PFSK-1 (cell line): ENCODE data around the gene SPECC1.

Experiments
- FOXP2 ChIP-seq: optimal IDR thresholded peaks from 2 replicates; pipeline ENCODE3; 2011; ENCODE audit warnings: borderline replicate concordance, control low read depth, inconsistent platforms; ENCODE audit not compliant: insufficient read depth; ENCODE audit errors: extremely low read length, extremely low read depth
- POLR2AphosphoS5 ChIP-seq: IDR thresholded peaks from 2 replicates; pipeline ENCODE4 v1.6.1; 2012; ENCODE audit warnings: low read depth, mild to moderate bottlenecking, control low read depth, low read length, moderate library complexity
- SIN3A ChIP-seq: IDR thresholded peaks from 2 replicates; pipeline ENCODE4 v1.6.1; 2012; ENCODE audit warnings: mild to moderate bottlenecking, low read length, moderate library complexity, borderline replicate concordance; ENCODE audit not compliant: insufficient read depth
- TAF1 ChIP-seq: IDR thresholded peaks from 2 replicates; pipeline ENCODE4 v1.6.1; 2012; ENCODE audit warnings: low read length, control low read depth, borderline replicate concordance; ENCODE audit not compliant: insufficient read depth
- TF ChIP-seq, protein P1 (sequence below), 2 experiments: IDR thresholded peaks; 2 replicates each; pipeline versions ENCODE4 v1.6.1 to v1.8.0; 2011 to 2012; ENCODE audit warnings: low read depth in 2 of 2, low read length in 2 of 2, control low read depth in 1 of 2, inconsistent platforms in 1 of 2, mild to moderate bottlenecking in 1 of 2, moderate library complexity in 1 of 2; ENCODE audit not compliant: insufficient read depth in 1 of 2

The SPECC1 gene

DNA sequence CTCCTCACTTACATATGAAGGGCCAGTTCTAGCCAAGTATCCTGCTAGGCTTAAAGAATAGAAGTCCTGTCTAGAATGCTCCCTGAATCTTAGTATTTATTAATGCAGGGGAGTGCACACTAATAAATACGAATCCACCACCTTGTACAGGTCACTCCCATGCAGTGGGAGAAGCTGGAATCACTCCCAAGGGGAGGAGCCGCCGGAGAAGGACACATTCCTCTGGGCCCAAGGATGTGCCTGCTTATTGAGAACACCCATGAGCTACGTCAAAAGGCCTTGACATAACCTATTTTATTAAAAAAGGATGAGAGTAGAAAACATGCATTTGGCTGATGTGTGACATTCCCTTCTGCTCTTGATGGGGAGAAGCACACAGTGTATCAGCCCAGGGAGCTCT is 223.5 kb downstream of the SPECC1 start:
- TF ChIP-seq, protein P1, sequence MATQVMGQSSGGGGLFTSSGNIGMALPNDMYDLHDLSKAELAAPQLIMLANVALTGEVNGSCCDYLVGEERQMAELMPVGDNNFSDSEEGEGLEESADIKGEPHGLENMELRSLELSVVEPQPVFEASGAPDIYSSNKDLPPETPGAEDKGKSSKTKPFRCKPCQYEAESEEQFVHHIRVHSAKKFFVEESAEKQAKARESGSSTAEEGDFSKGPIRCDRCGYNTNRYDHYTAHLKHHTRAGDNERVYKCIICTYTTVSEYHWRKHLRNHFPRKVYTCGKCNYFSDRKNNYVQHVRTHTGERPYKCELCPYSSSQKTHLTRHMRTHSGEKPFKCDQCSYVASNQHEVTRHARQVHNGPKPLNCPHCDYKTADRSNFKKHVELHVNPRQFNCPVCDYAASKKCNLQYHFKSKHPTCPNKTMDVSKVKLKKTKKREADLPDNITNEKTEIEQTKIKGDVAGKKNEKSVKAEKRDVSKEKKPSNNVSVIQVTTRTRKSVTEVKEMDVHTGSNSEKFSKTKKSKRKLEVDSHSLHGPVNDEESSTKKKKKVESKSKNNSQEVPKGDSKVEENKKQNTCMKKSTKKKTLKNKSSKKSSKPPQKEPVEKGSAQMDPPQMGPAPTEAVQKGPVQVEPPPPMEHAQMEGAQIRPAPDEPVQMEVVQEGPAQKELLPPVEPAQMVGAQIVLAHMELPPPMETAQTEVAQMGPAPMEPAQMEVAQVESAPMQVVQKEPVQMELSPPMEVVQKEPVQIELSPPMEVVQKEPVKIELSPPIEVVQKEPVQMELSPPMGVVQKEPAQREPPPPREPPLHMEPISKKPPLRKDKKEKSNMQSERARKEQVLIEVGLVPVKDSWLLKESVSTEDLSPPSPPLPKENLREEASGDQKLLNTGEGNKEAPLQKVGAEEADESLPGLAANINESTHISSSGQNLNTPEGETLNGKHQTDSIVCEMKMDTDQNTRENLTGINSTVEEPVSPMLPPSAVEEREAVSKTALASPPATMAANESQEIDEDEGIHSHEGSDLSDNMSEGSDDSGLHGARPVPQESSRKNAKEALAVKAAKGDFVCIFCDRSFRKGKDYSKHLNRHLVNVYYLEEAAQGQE (IDR thresholded peaks at IDR 0.05; ENCODE audit: insufficient read depth in 1 of 2, low read depth in 2 of 2, low read length in 2 of 2) = no peak
- no peak for TF ChIP-seq TAF1
- TF ChIP-seq POLR2AphosphoS5 = no peak
- TF ChIP-seq SIN3A = no peak
- TF ChIP-seq FOXP2 = no peak

DNA sequence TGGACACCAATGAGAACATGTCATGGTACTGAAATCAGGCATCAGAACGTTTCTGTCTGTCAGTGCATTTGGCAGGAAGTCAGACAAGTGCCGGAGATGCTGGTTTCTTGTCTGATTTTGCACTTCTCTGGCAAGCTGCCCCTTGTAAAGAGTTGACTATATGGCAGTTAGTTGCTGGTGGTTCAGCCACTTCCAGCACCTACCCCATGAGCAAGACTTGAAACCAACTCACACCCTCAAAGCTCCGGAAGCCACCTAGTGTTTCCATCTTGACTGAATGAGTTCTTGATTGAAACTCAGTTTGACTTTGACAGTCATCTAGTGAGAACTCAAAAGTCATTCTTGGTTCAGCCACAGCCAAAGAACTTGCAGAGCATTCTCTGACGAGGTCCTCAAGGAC is 225.1 kb downstream of the SPECC1 start:
- TF ChIP-seq FOXP2 (no peak), SIN3A (no peak), TAF1 (no peak), POLR2AphosphoS5 (no peak)
- TF ChIP-seq, protein P1 (IDR thresholded peaks at IDR 0.05; ENCODE audit: insufficient read depth in 1 of 2, low read depth in 2 of 2, low read length in 2 of 2) = no peak

DNA sequence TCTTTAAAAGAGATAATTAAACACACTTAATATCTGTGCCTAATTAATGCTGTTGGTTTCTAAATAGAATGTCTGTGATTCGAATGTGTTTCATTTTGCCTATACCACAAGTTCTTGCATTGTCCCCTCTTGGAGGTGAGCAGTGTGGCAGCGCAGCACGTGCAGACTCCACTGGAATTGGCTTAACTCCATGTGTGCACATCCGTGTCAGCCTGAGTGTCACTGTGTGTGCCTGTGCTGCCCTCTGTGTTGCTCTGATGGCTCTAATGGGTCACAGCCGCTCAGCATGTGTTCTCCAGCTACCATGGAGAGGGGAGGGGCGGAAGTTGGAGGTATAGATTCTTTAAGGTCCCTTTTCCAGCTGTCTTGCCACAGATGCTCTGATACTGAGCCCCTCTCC is 226.6 kb downstream of the SPECC1 start:
- TF ChIP-seq TAF1 (no peak), FOXP2 (no peak), POLR2AphosphoS5 (no peak), SIN3A (no peak)
- TF ChIP-seq, protein P1 (IDR thresholded peaks at IDR 0.05; ENCODE audit: insufficient read depth in 1 of 2, low read depth in 2 of 2, low read length in 2 of 2) = no peak

DNA sequence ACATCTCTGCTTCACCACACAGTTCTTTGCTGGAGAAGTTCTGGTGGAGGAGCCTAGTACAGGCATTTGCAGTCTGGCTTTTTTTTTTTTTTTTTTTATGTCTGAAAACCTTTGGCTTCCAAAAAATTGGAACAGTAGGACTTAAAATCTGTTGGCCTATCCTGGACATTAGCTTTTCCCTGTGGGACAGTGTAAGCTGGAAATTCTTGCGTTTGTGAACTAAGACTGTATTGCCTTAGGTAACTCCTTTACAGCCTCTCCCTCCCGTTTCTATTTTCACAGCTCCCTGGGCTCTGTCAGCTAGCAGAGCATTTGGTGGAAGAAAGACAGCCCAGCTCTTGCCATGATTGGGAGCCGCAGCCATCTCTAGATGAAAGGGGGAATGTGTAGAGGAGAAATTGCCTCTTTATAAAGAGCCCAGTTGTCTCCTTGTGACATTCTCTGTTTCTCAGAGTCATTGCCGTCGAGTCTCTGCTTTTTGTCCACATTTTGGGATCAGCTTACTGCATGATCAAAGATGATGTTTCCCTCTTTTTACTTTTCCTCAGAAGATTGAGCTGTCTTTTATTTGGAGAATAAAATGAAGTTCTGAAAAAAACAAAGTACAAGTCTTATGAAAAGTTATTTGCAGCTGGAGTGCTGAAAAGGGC is 227.5 kb downstream of the SPECC1 start:
- no peak for TF ChIP-seq TAF1
- no peak for TF ChIP-seq SIN3A
- TF ChIP-seq, protein P1 (IDR thresholded peaks at IDR 0.05; ENCODE audit: insufficient read depth in 1 of 2, low read depth in 2 of 2, low read length in 2 of 2) = no peak
- TF ChIP-seq FOXP2 = no peak

DNA sequence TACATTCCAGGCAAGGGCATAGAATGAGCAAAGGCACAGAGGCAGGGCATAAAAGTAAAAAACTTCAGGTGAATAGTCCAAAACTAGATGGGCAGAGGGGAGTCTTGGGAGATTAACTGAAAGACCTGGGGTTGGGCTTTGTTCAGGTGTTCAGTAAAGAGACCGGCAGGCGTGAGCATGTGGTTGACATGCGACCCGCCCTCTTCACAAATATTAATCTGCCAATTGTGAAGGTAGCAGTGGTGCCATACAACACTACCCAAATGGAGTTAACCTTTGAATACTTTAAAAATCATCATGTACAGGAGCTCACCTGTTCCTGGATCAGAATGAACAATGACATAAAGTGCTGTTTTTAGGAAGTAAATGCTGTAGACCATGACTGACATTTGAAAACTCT is 232.7 kb downstream of the SPECC1 start:
- TF ChIP-seq POLR2AphosphoS5 (no peak), SIN3A (no peak), TAF1 (no peak), FOXP2 (no peak)
- TF ChIP-seq, protein P1 (IDR thresholded peaks at IDR 0.05; ENCODE audit: insufficient read depth in 1 of 2, low read depth in 2 of 2, low read length in 2 of 2) = no peak
